ENCODE results near the gene PLEKHA7. TPM values are rescaled to one million over a fixed set of nuclear protein-coding genes. Genes with fewer than 3 reads are reported as not detected.
A peak's percentile ranks its signal among the peaks of the same experiment; 100 is the strongest.

Gene PLEKHA7
- total and polyA plus RNA-seq, 5 donors = 16.2 to 44.6 (median 33.8) TPM

DNA sequence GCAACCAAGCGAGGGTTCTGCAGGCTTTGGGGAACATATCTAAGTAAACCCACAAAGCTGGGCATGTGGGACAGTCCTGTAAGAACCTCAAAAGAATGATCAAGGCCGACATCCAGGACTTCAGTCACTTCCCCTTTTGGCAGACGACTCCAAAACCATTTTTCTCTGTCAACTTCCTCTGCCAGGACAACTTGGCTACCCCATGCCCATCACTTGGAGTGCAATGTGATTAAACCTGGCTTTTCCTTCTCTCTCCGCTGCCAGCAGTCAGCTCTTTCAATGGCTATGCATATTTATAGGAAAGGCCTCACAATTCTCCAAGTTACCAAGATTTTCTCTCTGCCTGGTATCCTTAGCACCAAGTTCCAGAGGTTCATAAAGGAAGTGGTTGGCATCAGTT is 196.9 kb downstream of the PLEKHA7 start:
- 47% methylated on average over 4 of the region's 4 CpGs for WGBS
- H3K4me1 ChIP-seq (ENCODE audit: control insufficient read depth, insufficient read depth, low read length) = peaks cover 9% of the 10 kb centered on the region
- H3K9me3 ChIP-seq (ENCODE audit: control insufficient read depth, low read length) = no peaks in the 10 kb centered on the region
- intact Hi-C loops (cut with DNase I) = no loop called here
- no peak overlapping the region for H3K27ac ChIP-seq (ENCODE audit: low read length)
- no peak overlapping the region for H3K4me3 ChIP-seq (ENCODE audit: low read length)
- no peaks in the 10 kb centered on the region for H3K27me3 ChIP-seq (ENCODE audit: control insufficient read depth, insufficient read depth)
- ATAC-seq (peak in 1 of 2 donors; percentile 14), DNase-seq (no peak)

DNA sequence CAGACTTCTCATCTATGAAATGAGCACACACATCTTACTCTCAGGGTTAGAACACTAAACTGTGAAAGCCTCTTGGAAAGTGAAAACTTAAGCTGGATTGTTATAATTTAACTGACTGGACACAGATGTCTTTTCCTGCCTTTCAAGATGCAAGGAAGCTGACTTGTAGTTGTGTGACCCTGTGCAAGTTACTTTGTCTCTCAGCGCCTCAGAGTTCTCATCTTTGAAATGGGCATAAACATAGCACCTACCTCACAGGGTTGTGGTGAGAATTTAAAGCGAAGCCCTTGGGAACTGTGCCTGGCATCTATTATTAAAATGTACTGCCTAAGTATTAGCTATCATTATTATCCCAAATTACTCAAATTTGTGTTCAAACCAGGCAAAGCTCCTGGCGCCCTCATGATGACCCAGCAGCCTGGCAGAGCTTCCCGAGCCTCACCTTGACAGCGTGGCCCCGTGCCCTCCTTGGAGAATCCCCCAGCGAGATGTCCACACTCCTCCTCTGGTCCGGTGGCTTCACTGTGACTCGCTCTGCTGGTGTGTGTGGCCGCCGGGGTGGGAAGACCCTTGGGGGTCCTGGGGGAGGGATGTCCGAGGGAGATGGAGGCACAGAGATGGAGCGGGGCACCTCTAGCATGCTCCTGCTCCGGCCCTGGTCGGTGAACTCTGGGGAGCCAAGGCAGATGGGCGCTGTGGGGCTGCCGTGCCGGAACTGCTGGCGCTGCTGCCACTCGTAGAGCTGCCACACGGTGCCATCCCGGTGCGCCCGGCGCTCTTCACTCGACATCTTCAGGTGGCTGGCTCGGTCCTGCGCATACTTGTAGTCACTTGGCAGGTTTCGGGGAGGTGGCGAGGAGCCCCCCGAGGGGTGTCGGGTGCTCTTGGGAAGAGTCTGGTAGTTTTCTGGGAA is 197.6 kb downstream of the PLEKHA7 start:
- WGBS = 89% methylated on average over 32 of the region's 32 CpGs
- no peak for ATAC-seq
- Histone ChIP-seq H3K9me3 (ENCODE audit: control insufficient read depth, low read length) (no peaks in the 10 kb centered on the region), H3K27me3 (ENCODE audit: control insufficient read depth, insufficient read depth) (no peaks in the 10 kb centered on the region), H3K27ac (ENCODE audit: low read length) (no peak overlapping the region), H3K4me3 (ENCODE audit: low read length) (no peak overlapping the region), H3K4me1 (ENCODE audit: control insufficient read depth, insufficient read depth, low read length) (peaks cover 6% of the 10 kb centered on the region)
- intact Hi-C loops (cut with DNase I) = no loop called here
- DNase-seq = peak in 1 of 3 donors; percentile 51

DNA sequence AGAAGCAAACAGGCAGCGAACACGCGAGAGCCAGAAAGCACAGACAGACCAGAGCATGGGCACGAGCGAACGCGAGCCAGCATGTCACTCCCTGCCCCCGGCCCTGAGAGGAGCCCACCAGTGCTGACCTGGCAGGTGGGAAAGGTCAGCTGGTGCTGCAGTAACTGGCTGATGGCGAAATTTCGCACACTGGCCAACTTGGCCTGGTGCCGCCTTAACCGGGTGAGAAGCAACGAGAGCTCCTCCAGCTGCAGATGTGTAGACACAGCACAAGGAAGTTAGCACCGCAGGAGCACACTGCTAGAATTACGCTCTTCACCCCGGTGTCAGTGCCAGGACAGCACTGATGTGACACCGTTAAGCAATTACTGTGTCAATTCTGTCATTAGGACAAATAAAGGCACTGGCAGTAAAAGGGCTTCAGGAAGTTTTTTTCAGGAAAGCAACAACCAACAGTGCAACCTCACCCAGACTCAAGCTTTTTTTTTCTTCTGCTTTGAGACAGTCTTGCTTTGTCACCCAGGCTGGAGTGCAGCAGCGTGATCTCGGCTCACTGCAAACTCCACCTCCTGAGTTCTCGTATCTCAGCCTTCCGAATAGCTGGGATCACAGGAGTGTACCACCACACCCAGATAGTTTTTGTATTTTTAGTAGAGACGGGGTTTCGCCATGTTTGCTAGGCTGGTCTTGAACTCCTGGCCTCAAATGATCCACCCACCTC is 199.0 kb downstream of the PLEKHA7 start:
- no peaks in the 10 kb centered on the region for H3K27me3 ChIP-seq (ENCODE audit: control insufficient read depth, insufficient read depth)
- peaks cover 8% of the 10 kb centered on the region for H3K4me1 ChIP-seq (ENCODE audit: control insufficient read depth, insufficient read depth, low read length)
- peak; percentile 71 to 88 (median 87) for DNase-seq
- no peaks in the 10 kb centered on the region for H3K9me3 ChIP-seq (ENCODE audit: control insufficient read depth, low read length)
- H3K27ac ChIP-seq (ENCODE audit: low read length) = peak overlapping the region; percentile 30
- H3K4me3 ChIP-seq (ENCODE audit: low read length) = no peak overlapping the region
- ATAC-seq = peak; percentile 65 to 69
- intact Hi-C loops (cut with DNase I) = no loop called here
- WGBS = 42% methylated on average over 23 of the region's 23 CpGs

DNA sequence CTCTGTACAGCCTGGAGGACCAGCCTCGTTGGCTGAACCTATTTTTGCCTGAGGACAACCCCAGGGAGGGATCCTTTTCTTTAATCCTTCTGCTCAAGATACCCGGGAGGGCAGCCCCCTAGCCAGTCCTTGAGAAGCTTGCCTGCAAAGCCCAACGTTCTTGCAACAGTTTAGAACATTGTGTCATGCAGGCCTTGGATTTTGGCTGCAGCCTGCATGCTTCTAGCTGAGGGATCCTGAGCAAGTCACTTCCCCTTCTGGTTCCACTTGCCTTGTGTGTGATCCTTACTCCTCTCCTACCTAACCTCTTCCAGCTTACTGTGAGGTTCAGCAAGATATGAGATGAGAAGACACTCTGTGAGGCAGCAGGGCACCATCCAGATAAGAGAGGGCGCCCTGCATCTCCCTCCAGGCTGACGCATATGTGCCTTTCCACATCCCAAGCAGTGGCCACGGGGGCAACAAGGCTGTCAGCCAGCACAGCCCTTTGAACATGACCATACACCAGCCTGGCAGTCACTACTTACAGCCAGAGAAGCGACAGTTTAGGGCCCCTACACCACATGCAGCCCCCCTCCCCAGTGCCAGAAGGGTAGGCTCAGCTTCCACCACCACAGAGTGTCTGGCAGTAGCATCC is 199.7 kb downstream of the PLEKHA7 start:
- Histone ChIP-seq H3K9me3 (ENCODE audit: control insufficient read depth, low read length) (no peaks in the 10 kb centered on the region), H3K4me3 (ENCODE audit: low read length) (no peak overlapping the region), H3K27me3 (ENCODE audit: control insufficient read depth, insufficient read depth) (no peaks in the 10 kb centered on the region), H3K4me1 (ENCODE audit: control insufficient read depth, insufficient read depth, low read length) (peaks cover 13% of the 10 kb centered on the region), H3K27ac (ENCODE audit: low read length) (no peak overlapping the region)
- WGBS = 65% methylated on average over 7 of the region's 7 CpGs
- DNase-seq (no peak), ATAC-seq (peak in 1 of 2 donors; percentile 7)
- intact Hi-C loops (cut with DNase I) = no loop called here

DNA sequence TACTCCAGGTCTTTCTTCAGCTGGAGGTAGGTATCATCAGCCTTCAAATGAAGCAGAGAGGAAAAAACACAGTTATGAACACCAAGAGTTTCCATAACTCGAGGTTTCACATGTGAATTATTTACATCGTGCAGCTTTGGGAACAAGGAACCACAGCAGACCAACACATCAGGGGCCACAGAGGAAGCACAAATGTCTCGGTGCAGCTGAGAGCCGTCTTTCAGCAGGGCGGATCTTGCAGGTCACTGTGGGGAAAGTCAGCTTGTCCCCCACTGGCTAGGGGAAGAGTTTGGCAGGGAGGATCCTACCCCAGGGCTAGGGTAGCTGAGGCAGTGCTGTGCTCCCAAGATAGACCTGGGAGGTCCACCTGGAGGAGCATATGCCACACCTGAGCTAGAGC is 201.1 kb downstream of the PLEKHA7 start:
- WGBS = 73% methylated on average over 5 of the region's 5 CpGs
- no peaks in the 10 kb centered on the region for H3K27me3 ChIP-seq (ENCODE audit: control insufficient read depth, insufficient read depth)
- DNase-seq = no peak
- no peaks in the 10 kb centered on the region for H3K9me3 ChIP-seq (ENCODE audit: control insufficient read depth, low read length)
- intact Hi-C loops (cut with DNase I) = no loop called here
- ATAC-seq = no peak
- H3K4me3 ChIP-seq (ENCODE audit: low read length) = no peak overlapping the region
- no peak overlapping the region for H3K27ac ChIP-seq (ENCODE audit: low read length)
- H3K4me1 ChIP-seq (ENCODE audit: control insufficient read depth, insufficient read depth, low read length) = peaks cover 16% of the 10 kb centered on the region

DNA sequence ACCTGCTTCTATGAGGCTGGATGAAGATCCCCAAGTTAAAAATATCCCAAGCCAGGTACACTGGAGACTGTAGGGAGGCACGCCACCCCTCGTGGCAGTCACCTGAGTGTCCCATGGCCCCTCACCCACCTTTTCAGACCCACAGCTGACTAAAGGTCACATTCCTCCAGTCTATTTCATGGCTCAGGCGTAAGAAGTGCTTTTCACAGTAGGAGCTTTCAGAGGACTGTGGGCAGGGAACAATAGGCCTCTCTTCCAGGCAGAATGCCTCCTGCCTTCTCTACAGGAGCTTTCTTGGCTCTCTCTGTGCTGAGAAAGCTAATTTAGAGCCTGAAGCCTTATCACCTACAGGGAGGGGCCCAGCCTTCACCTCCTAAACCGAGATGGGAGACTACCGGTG is 201.9 kb downstream of the PLEKHA7 start:
- DNase-seq (no peak), ATAC-seq (no peak)
- no peak overlapping the region for H3K4me3 ChIP-seq (ENCODE audit: low read length)
- H3K9me3 ChIP-seq (ENCODE audit: control insufficient read depth, low read length) = no peaks in the 10 kb centered on the region
- intact Hi-C loops (cut with DNase I) = no loop called here
- peak overlapping the region; percentile 13 for H3K27ac ChIP-seq (ENCODE audit: low read length)
- peaks cover 16% of the 10 kb centered on the region for H3K4me1 ChIP-seq (ENCODE audit: control insufficient read depth, insufficient read depth, low read length)
- 61% methylated on average over 5 of the region's 5 CpGs for WGBS
- H3K27me3 ChIP-seq (ENCODE audit: control insufficient read depth, insufficient read depth) = no peaks in the 10 kb centered on the region

DNA sequence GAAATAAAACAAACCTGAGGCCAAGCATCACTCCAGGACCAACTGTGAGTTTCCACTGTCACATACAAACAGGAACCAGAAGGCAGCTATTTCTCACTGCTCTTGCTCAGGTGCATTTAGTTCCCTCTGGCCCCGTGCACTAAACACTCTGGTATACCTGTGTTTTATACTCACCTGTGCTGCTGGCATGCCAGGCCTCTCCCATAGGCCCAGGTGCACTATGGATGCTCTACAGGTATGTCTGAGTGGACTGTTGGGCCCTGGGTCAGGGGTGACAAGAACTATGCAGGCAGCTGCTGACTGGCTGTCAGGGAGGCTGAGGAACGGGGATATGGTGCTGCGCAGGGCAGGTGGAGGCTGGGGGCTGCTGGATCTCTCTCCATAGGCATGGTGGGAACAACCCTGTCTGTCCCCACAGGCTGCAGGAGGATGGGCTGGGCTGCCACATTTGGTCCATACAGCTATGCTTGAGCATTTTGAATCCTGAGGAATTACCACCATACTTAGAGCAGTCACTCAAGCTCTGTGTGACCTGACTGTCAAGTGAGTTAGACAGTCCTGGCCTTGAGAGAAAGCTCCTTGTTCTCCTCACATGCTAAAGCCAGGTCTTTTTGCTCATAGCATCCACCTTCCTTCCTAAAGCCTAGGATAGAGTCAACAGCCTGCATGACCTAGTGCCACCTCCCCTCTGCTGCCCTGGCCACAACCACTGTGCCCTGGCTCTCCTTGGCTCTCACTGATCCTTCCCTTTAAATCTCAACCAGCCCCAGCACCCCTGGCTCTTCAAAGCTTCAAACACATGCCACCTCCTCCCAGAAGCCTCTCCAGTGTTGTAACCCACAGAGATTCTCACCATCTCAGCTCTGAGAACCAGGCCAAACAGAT is 202.8 kb downstream of the PLEKHA7 start:
- H3K9me3 ChIP-seq (ENCODE audit: control insufficient read depth, low read length) = no peaks in the 10 kb centered on the region
- H3K4me3 ChIP-seq (ENCODE audit: low read length) = no peak overlapping the region
- 91% methylated on average over 3 of the region's 3 CpGs for whole genome bisulfite sequencing
- DNase-seq (peak in 1 of 3 donors; percentile 46), ATAC-seq (no peak)
- H3K4me1 ChIP-seq (ENCODE audit: control insufficient read depth, insufficient read depth, low read length) = peaks cover 19% of the 10 kb centered on the region
- no peak overlapping the region for H3K27ac ChIP-seq (ENCODE audit: low read length)
- intact Hi-C loops (cut with DNase I) = no loop called here
- H3K27me3 ChIP-seq (ENCODE audit: control insufficient read depth, insufficient read depth) = no peaks in the 10 kb centered on the region

GRCh38 chr11:16809886-16810668 is 204.1 kb downstream of the PLEKHA7 start:
- H3K4me1 ChIP-seq (ENCODE audit: control insufficient read depth, insufficient read depth, low read length) = peaks cover 25% of the 10 kb centered on the region
- intact Hi-C loops (cut with DNase I) = no loop called here
- H3K9me3 ChIP-seq (ENCODE audit: control insufficient read depth, low read length) = no peaks in the 10 kb centered on the region
- DNase-seq = peak; percentile 71 to 84 (median 83)
- H3K27ac ChIP-seq (ENCODE audit: low read length) = peak overlapping the region; percentile 70
- no peaks in the 10 kb centered on the region for H3K27me3 ChIP-seq (ENCODE audit: control insufficient read depth, insufficient read depth)
- no peak overlapping the region for H3K4me3 ChIP-seq (ENCODE audit: low read length)
- peak; percentile 69 to 71 for ATAC-seq
- 46% methylated on average over 11 of the region's 11 CpGs for WGBS

- H3K9me3 ChIP-seq (ENCODE audit: control insufficient read depth, low read length) = no peaks in the 10 kb centered on the region
- intact Hi-C loops (cut with DNase I) = no loop called here
- no peak overlapping the region for H3K27ac ChIP-seq (ENCODE audit: low read length)
- H3K27me3 ChIP-seq (ENCODE audit: control insufficient read depth, insufficient read depth) = no peaks in the 10 kb centered on the region
- ATAC-seq = no peak
- H3K4me1 ChIP-seq (ENCODE audit: control insufficient read depth, insufficient read depth, low read length) = peaks cover 34% of the 10 kb centered on the region
- no peak for DNase-seq
- no peak overlapping the region for H3K4me3 ChIP-seq (ENCODE audit: low read length)
- WGBS = 41% methylated on average over 3 of the region's 3 CpGs
These were observed 206.9 kb downstream of the PLEKHA7 start for GRCh38 chr11:16807306-16807705.

DNA sequence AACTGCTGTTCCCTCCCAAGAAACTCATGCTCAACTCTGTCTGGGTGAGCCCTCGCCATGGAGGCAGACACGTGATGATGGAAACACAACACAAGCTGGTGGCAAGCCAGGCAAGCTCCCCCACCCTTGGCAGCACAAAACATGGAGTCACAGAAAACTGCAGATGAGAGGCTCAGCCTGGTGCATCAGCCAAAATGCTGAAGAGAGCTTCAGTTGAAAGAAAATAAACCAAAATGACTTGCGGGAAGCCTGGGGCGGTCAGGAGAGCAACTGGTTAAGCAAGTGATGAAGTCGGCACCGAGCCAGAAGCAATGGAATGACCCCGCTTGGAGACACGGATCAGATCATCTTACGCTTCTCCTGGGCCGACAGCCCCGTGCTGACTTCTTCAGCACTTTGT is 207.4 kb downstream of the PLEKHA7 start:
- H3K27me3 ChIP-seq (ENCODE audit: control insufficient read depth, insufficient read depth) = no peaks in the 10 kb centered on the region
- intact Hi-C loops (cut with DNase I) = no loop called here
- DNase-seq (peak; percentile 58 to 85 (median 81)), ATAC-seq (peak in 1 of 2 donors; percentile 41)
- H3K4me3 ChIP-seq (ENCODE audit: low read length) = no peak overlapping the region
- H3K9me3 ChIP-seq (ENCODE audit: control insufficient read depth, low read length) = no peaks in the 10 kb centered on the region
- WGBS = 36% methylated on average over 11 of the region's 11 CpGs
- no peak overlapping the region for H3K27ac ChIP-seq (ENCODE audit: low read length)
- peaks cover 34% of the 10 kb centered on the region for H3K4me1 ChIP-seq (ENCODE audit: control insufficient read depth, insufficient read depth, low read length)

Data from right cardiac atrium (tissue), 5 donors.